Measurements from ENCODE around the gene GDF11. TPM values are rescaled to one million over a fixed set of nuclear protein-coding genes. Genes with fewer than 3 reads are reported as not detected.
A peak's percentile ranks its signal among the peaks of the same experiment; 100 is the strongest.

Gene GDF11
- total RNA-seq, 6 experiments from 2014 or later, result 0.25 to 0.95 (median 0.54) TPM

GRCh38 chr12:55715169-55715764 is 27.7 kb upstream of the GDF11 start:
- peaks cover 0 to 55% (median 12%) of the 10 kb centered on the region in 4 donors for H3K4me1 ChIP-seq
- WGBS (ENCODE audit: insufficient coverage, low coverage, low lambda C conversion rate, missing lambda C conversion rate), result 79% methylated on average over 7 of the region's 7 CpGs
- ATAC-seq, result no peak

GRCh38 chr12:55715833-55716581 is 26.9 kb upstream of the GDF11 start, which contains the start of gene BLOC1S1:
TSS of gene BLOC1S1 (plus strand) at chr12:55716046. CDS start at chr12:55716052, 6 bp downstream.
- Histone ChIP-seq H3K4me1 (peaks cover 0 to 61% (median 14%) of the 10 kb centered on the region in 4 donors), H3K27ac (peak within 1 kb of the TSS; percentile 76 to 96 (median 87)), H3K9me3 (no peaks in the 10 kb centered on the region), H3K4me3 (peak within 1 kb of the TSS; percentile 76 to 86 (median 82)), H3K36me3 (no peaks in the 10 kb centered on the region), H3K27me3 (no peaks in the 10 kb centered on the region)
- WGBS (ENCODE audit: insufficient coverage, low coverage, low lambda C conversion rate, missing lambda C conversion rate), result 0% methylated on average over 10 of the region's 42 CpGs
- peak; percentile 94 to 96 (median 95) for DNase-seq
- peak; percentile 69 to 82 (median 75) for ATAC-seq
- intact Hi-C loops (cut with DNase I), result no loop called here
- TF ChIP-seq CTCF (IDR thresholded peaks at IDR 0.05), result peak in 2 of 4 donors; percentile 3 to 8
- peak; percentile 48 for TF ChIP-seq POLR2A (IDR thresholded peaks at IDR 0.05)

More at GRCh38 chr12:55715169-55715764, 27.7 kb upstream of the GDF11 start:
- intact Hi-C loops (cut with DNase I), result no loop called here
- TF ChIP-seq CTCF (IDR thresholded peaks at IDR 0.05), result no peak
- TF ChIP-seq POLR2A (IDR thresholded peaks at IDR 0.05), result no peak
- peak overlapping the region; percentile 76 to 96 (median 87) for H3K27ac ChIP-seq
- no peaks in the 10 kb centered on the region for H3K9me3 ChIP-seq
- H3K36me3 ChIP-seq, result no peaks in the 10 kb centered on the region
- no peak for DNase-seq
- H3K27me3 ChIP-seq, result no peaks in the 10 kb centered on the region
- H3K4me3 ChIP-seq, result peak overlapping the region; percentile 76 to 86 (median 82)

GRCh38 chr12:55716582-55716957 is 26.4 kb upstream of the GDF11 start:
- peak overlapping the region; percentile 76 to 86 (median 82) for H3K4me3 ChIP-seq
- TF ChIP-seq POLR2A (IDR thresholded peaks at IDR 0.05), result no peak
- no peak for TF ChIP-seq CTCF (IDR thresholded peaks at IDR 0.05)
- intact Hi-C loops (cut with DNase I), result no loop called here

GRCh38 chr12:55717011-55718007 is 25.6 kb upstream of the GDF11 start:
- H3K27me3 ChIP-seq, result no peaks in the 10 kb centered on the region
- peak overlapping the region; percentile 76 to 86 (median 82) for H3K4me3 ChIP-seq
- DNase-seq (peak in 1 of 3 donors; percentile 47), ATAC-seq (no peak)
- peak overlapping the region in 1 of 3 donors; percentile 96 for H3K27ac ChIP-seq
- H3K36me3 ChIP-seq, result no peaks in the 10 kb centered on the region
- WGBS (ENCODE audit: insufficient coverage, low coverage, low lambda C conversion rate, missing lambda C conversion rate), result 55% methylated on average over 6 of the region's 8 CpGs
- no peak for TF ChIP-seq POLR2A (IDR thresholded peaks at IDR 0.05)
- TF ChIP-seq CTCF (IDR thresholded peaks at IDR 0.05), result no peak
- intact Hi-C loops (cut with DNase I), result no loop called here
- peaks cover 0 to 58% (median 14%) of the 10 kb centered on the region in 4 donors for H3K4me1 ChIP-seq
- H3K9me3 ChIP-seq, result no peaks in the 10 kb centered on the region

More at GRCh38 chr12:55716582-55716957, 26.4 kb upstream of the GDF11 start:
- peak in 2 of 4 donors; percentile 0 for ATAC-seq
- Histone ChIP-seq H3K27me3 (no peaks in the 10 kb centered on the region), H3K9me3 (no peaks in the 10 kb centered on the region), H3K36me3 (no peaks in the 10 kb centered on the region), H3K27ac (peak overlapping the region; percentile 76 to 96 (median 87)), H3K4me1 (peaks cover 0 to 62% (median 14%) of the 10 kb centered on the region in 4 donors)
- no peak for DNase-seq
- WGBS (ENCODE audit: insufficient coverage, low coverage, low lambda C conversion rate, missing lambda C conversion rate), result 9% methylated on average over 13 of the region's 13 CpGs
